IMR-90 (cell line): ENCODE measurements around the gene NANOS3. TPM values are rescaled to one million over a fixed set of nuclear protein-coding genes. Genes with fewer than 3 reads are reported as not detected.
A peak's percentile ranks its signal among the peaks of the same experiment; 100 is the strongest.

ENCODE experiments used
- ATAC-seq: fragments of 200-7000 bp; cut with Tn5 transposase; 2 replicates; pipeline ENCODE4 v1.9.1; 2020; ENCODE audit warnings: low read depth, mild to moderate bottlenecking, moderate library complexity
- BruUV-seq: library from RNA; stranded (reverse); fragments of 400-500 nt; replicated peaks from 2 replicates; lab custom pipeline; 2021; lab: Mats Ljungman, UMichigan
- CTCF ChIA-PET: fragments of 300-600 bp; formaldehyde crosslinking; extraction: SDS; loops from one replicate; lab custom pipeline; 2021; ENCODE audit warnings: antibody characterized with exemption; lab: Yijun Ruan, JAX
- POLR2A ChIA-PET: fragments of 300-600 bp; sonication (Branson Sonifier 250); formaldehyde crosslinking; loops from one replicate; lab custom pipeline; 2022; ENCODE audit warnings: antibody characterized with exemption; ENCODE audit not compliant: unreplicated experiment; lab: Charles Lee
- DNase-seq: peaks from one replicate; pipeline ENCODE4 v3.0.0; 2013
- H2AFZ ChIP-seq: replicated peaks from 2 replicates; pipeline ENCODE3; 2013; ENCODE audit warnings: low read length, mild to moderate bottlenecking; ENCODE audit not compliant: poor library complexity
- H2AK5ac ChIP-seq: 2 replicates; pipeline ENCODE4 v1.6.1; 2013; ENCODE audit warnings: low read depth, low read length, inconsistent platforms
- H2AK9ac ChIP-seq: replicated peaks from 2 replicates; pipeline ENCODE3; 2013; ENCODE audit warnings: mild to moderate bottlenecking, low read depth, low read length, moderate library complexity; ENCODE audit not compliant: poor library complexity
- H2BK120ac ChIP-seq: 2 replicates; pipeline ENCODE4 v1.6.1; 2013; ENCODE audit warnings: low read depth, low read length, inconsistent platforms
- H2BK15ac ChIP-seq: 3 replicates; pipeline ENCODE4 v1.6.1; 2013; ENCODE audit warnings: low read depth, low read length, inconsistent platforms
- H2BK20ac ChIP-seq: 2 replicates; pipeline ENCODE4 v1.6.1; 2013; ENCODE audit warnings: low read depth, mild to moderate bottlenecking, inconsistent platforms, low read length, moderate library complexity
- H2BK5ac ChIP-seq: 2 replicates; pipeline ENCODE4 v1.6.1; 2013; ENCODE audit warnings: mild to moderate bottlenecking, low read depth, low read length, inconsistent platforms; ENCODE audit not compliant: poor library complexity, severe bottlenecking
- H3K14ac ChIP-seq: replicated peaks from 2 replicates; pipeline ENCODE4 v1.6.1; 2013; ENCODE audit warnings: low read depth, low read length, inconsistent platforms
- H3K18ac ChIP-seq: 2 replicates; pipeline ENCODE4 v1.6.1; 2013; ENCODE audit warnings: low read depth, low read length, control low read depth
- H3K23ac ChIP-seq: 2 replicates; pipeline ENCODE4 v1.6.1; 2013; ENCODE audit warnings: low read depth, low read length, inconsistent platforms
- H3K27ac ChIP-seq: 2 replicates; pipeline ENCODE4 v1.5.1; 2013; ENCODE audit warnings: mild to moderate bottlenecking, control low read depth, low read length; ENCODE audit not compliant: insufficient read depth
- H3K27me3 ChIP-seq: 2 replicates; pipeline ENCODE4 v1.6.1; 2013; ENCODE audit warnings: low read length; ENCODE audit not compliant: control insufficient read depth, insufficient read depth
- H3K36me3 ChIP-seq: 2 replicates; pipeline ENCODE4 v1.6.1; 2013; ENCODE audit warnings: low read length, mixed read lengths; ENCODE audit not compliant: control insufficient read depth, insufficient read depth
- H3K4ac ChIP-seq: 2 replicates; pipeline ENCODE4 v1.6.1; 2013; ENCODE audit warnings: low read depth, low read length, inconsistent platforms
- H3K4me1 ChIP-seq: 2 replicates; pipeline ENCODE4 v1.6.1; 2013; ENCODE audit warnings: low read length, mixed read lengths; ENCODE audit not compliant: control insufficient read depth, insufficient read depth
- H3K4me2 ChIP-seq: 2 replicates; pipeline ENCODE4 v1.6.1; 2013; ENCODE audit warnings: low read depth, mild to moderate bottlenecking, control low read depth, low read length, moderate library complexity
- H3K4me3 ChIP-seq: 2 replicates; pipeline ENCODE4 v1.5.1; 2013; ENCODE audit warnings: low read depth, mild to moderate bottlenecking, control low read depth, low read length, moderate library complexity; ENCODE audit not compliant: insufficient read depth
- H3K56ac ChIP-seq: 2 replicates; pipeline ENCODE4 v1.6.1; 2013; ENCODE audit warnings: low read length, inconsistent platforms; ENCODE audit not compliant: insufficient read depth; ENCODE audit errors: extremely low read depth
- H3K79me1 ChIP-seq, 2 experiments: 2 replicates each; pipeline ENCODE4 v1.6.1; 2013; ENCODE audit warnings: low read length in 2 of 2, inconsistent platforms in 1 of 2, low read depth in 1 of 2
- H3K9ac ChIP-seq: 2 replicates; pipeline ENCODE4 v1.6.1; 2013; ENCODE audit warnings: low read depth, low read length, control low read depth
- H3K9me1 ChIP-seq: 2 replicates; pipeline ENCODE4 v1.6.1; 2013; ENCODE audit warnings: low read length, inconsistent platforms; ENCODE audit not compliant: insufficient read depth
- H3K9me3 ChIP-seq: 2 replicates; pipeline ENCODE4 v1.6.1; 2013; ENCODE audit warnings: low read length; ENCODE audit not compliant: control insufficient read depth, insufficient read depth
- H4K20me1 ChIP-seq: 2 replicates; pipeline ENCODE4 v1.6.1; 2013; ENCODE audit warnings: low read length, inconsistent platforms; ENCODE audit not compliant: insufficient read depth
- H4K5ac ChIP-seq: 2 replicates; pipeline ENCODE4 v1.6.1; 2013; ENCODE audit warnings: mild to moderate bottlenecking, low read depth, low read length, control low read depth
- H4K8ac ChIP-seq, 2 experiments: 2 replicates each; pipeline ENCODE4 v1.6.1; 2013; ENCODE audit warnings: low read depth in 2 of 2, low read length in 2 of 2, control low read depth in 1 of 2, inconsistent platforms in 1 of 2
- H4K91ac ChIP-seq: 2 replicates; pipeline ENCODE4 v1.6.1; 2013; ENCODE audit warnings: low read depth, low read length, inconsistent platforms; ENCODE audit not compliant: insufficient read depth
- BHLHE40 ChIP-seq: fragments of 150-350 bp; IDR thresholded peaks from 2 replicates; pipeline ENCODE4 v1.6.1; 2016; ENCODE audit warnings: mild to moderate bottlenecking, low read depth, low read length
- CEBPB ChIP-seq: IDR thresholded peaks from 2 replicates; pipeline ENCODE4 v1.6.1; 2012; ENCODE audit warnings: low read depth, low read length, improper control_type of control experiment
- CHD1 ChIP-seq: IDR thresholded peaks from 2 replicates; pipeline ENCODE4 v1.6.1; 2012; ENCODE audit warnings: low read depth, low read length, improper control_type of control experiment
- CTCF ChIP-seq: conservative IDR thresholded peaks from 2 replicates; pipeline ENCODE4 v1.5.1; 2012; ENCODE audit warnings: mild to moderate bottlenecking, low read depth, low read length, improper control_type of control experiment
- ELK1 ChIP-seq: fragments of 150-350 bp; IDR thresholded peaks from 2 replicates; pipeline ENCODE4 v1.6.1; 2016; ENCODE audit warnings: low read depth, mild to moderate bottlenecking, low read length, moderate library complexity, borderline replicate concordance
- FOS ChIP-seq: fragments of 150-350 bp; IDR thresholded peaks from 2 replicates; pipeline ENCODE4 v1.6.1; 2016; ENCODE audit warnings: low read depth, low read length
- MAFK ChIP-seq: IDR thresholded peaks from 2 replicates; pipeline ENCODE4 v1.6.1; 2012; ENCODE audit warnings: low read depth, low read length, improper control_type of control experiment
- MAZ ChIP-seq: IDR thresholded peaks from 2 replicates; pipeline ENCODE4 v1.6.1; 2012; ENCODE audit warnings: low read depth, mild to moderate bottlenecking, low read length, improper control_type of control experiment, moderate library complexity, borderline replicate concordance
- MXI1 ChIP-seq: IDR thresholded peaks from 2 replicates; pipeline ENCODE4 v1.6.1; 2012; ENCODE audit warnings: low read depth, mild to moderate bottlenecking, low read length, moderate library complexity, borderline replicate concordance
- NFE2L2 ChIP-seq: fragments of 150-350 bp; IDR thresholded peaks from 2 replicates; pipeline ENCODE4 v1.6.1; 2016; ENCODE audit warnings: low read depth, mild to moderate bottlenecking, low read length
- POLR2A ChIP-seq: IDR thresholded peaks from 2 replicates; pipeline ENCODE4 v1.6.1; 2012; ENCODE audit warnings: mild to moderate bottlenecking, low read depth, low read length
- RAD21 ChIP-seq: IDR thresholded peaks from 2 replicates; pipeline ENCODE4 v1.6.1; 2012; ENCODE audit warnings: low read length, improper control_type of control experiment
- RCOR1 ChIP-seq: IDR thresholded peaks from 2 replicates; pipeline ENCODE4 v1.6.1; 2012; ENCODE audit warnings: mild to moderate bottlenecking, low read length, improper control_type of control experiment; ENCODE audit not compliant: insufficient replicate concordance
- RFX5 ChIP-seq: IDR thresholded peaks from 2 replicates; pipeline ENCODE4 v1.8.0; 2012; ENCODE audit warnings: low read depth, mild to moderate bottlenecking, low read length, moderate library complexity
- SMC3 ChIP-seq: fragments of 150-350 bp; IDR thresholded peaks from 2 replicates; pipeline ENCODE4 v1.6.1; 2016; ENCODE audit warnings: low read depth, mild to moderate bottlenecking, antibody characterized with exemption, low read length, moderate library complexity
- USF2 ChIP-seq: fragments of 150-350 bp; IDR thresholded peaks from 2 replicates; pipeline ENCODE4 v1.6.1; 2017; ENCODE audit warnings: mild to moderate bottlenecking, antibody characterized with exemption, low read length, low read depth
- WGBS, 2 experiments: methylation state at CpG; one replicate each; pipeline versions ENCODE4 v1.1.5 to v1.1.7; 2013; ENCODE audit warnings: missing lambda C conversion rate in 2 of 2; ENCODE audit not compliant: insufficient read length in 1 of 2; ENCODE audit errors: extremely low coverage in 2 of 2; 5-methylcytosine and 5-hydroxymethylcytosine counted together
- dilution Hi-C: fragments of 300-500 bp; cut with HindIII; formaldehyde crosslinking; loops from one replicate; pipeline ENCODE4 v1.14.3; 2018; ENCODE audit warnings: low sequenced_read_pairs; ENCODE audit not compliant: unreplicated experiment
- in situ Hi-C: fragments of 300-500 bp; cut with MboI; formaldehyde crosslinking; loops from 3 replicates; pipeline ENCODE4 v1.14.3; 2019; ENCODE audit warnings: low sequenced_read_pairs, inconsistent platforms, mixed read lengths
- intact Hi-C: fragments of 100-400 bp; cut with micrococcal nuclease; formaldehyde crosslinking; loops from 2 replicates; pipeline ENCODE4 v1.10.0; 2022
- polyA plus RNA-seq, 3 experiments: library from polyadenylated mRNA; depleted of rRNA; stranded (reverse); fragments of >200 nt; gene quantifications; 2 replicates each; pipeline ENCODE4 v1.2.3, GENCODE V29; 2012; ENCODE audit warnings: low replicate concordance in 1 of 3
- total RNA-seq: library from RNA; depleted of rRNA; stranded (reverse); fragments of >200 nt; gene quantifications from 2 replicates; pipeline ENCODE4 v1.2.3, GENCODE V29; 2012

Gene NANOS3
- total and polyA plus RNA-seq, 2 of the 4 experiments (the other 2 are of a cell fraction): 0.63 TPM; not detected in 1

- peak overlapping the region; percentile 97 for H2BK20ac ChIP-seq
- no TSS peak for BruUV-seq
- 30% methylated on average over 8 of the region's 11 CpGs; no CpG with 5 or more reads in 1 of the 2 experiments for WGBS, 2 experiments
- peak overlapping the region; percentile 74 to 92 for H4K8ac ChIP-seq
- peak overlapping the region; percentile 94 for H4K91ac ChIP-seq
- no peaks in the 10 kb centered on the region for H3K9me3 ChIP-seq
- peak overlapping the region; percentile 73 for H3K9ac ChIP-seq
- dilution Hi-C loops: no loop called here
- peaks cover 9 to 42% of the 10 kb centered on the region in 2 experiments; a peak in 3 of 4 replicates for H3K79me1 ChIP-seq
- ATAC-seq (no peak), DNase-seq (no peak)
- peak overlapping the region; percentile 90 for H3K4me2 ChIP-seq
- H3K27me3 ChIP-seq: no peaks in the 10 kb centered on the region
- H2AK9ac ChIP-seq: peak overlapping the region; percentile 98
- peaks cover 5% of the 10 kb centered on the region for H3K9me1 ChIP-seq
- peak overlapping the region; percentile 86 for H3K18ac ChIP-seq
- H2BK120ac ChIP-seq: peak overlapping the region; percentile 99
- H2BK5ac ChIP-seq: peak overlapping the region; percentile 90
- H2AFZ ChIP-seq: peak overlapping the region; percentile 92
- H3K4ac ChIP-seq: peak overlapping the region; percentile 96
- no peak for TF ChIP-seq RAD21
- TF ChIP-seq MXI1: no peak
- no peak for TF ChIP-seq USF2
- TF ChIP-seq NFE2L2: no peak
- TF ChIP-seq FOS: no peak
- no peak for TF ChIP-seq CHD1
- TF ChIP-seq CTCF: no peak
- no peak for TF ChIP-seq POLR2A
- TF ChIP-seq MAZ: no peak
- TF ChIP-seq SMC3: no peak
- no peak for TF ChIP-seq RCOR1
- no peak for TF ChIP-seq CEBPB
- no peak for TF ChIP-seq RFX5
- no peak for TF ChIP-seq MAFK
- no peak for TF ChIP-seq BHLHE40
- TF ChIP-seq ELK1: no peak
- no peaks in the 10 kb centered on the region for H3K36me3 ChIP-seq
- H2AK5ac ChIP-seq: peak overlapping the region; percentile 84
- H3K56ac ChIP-seq: peak overlapping the region; percentile 94
- in situ Hi-C loops: loop anchor here (5.0 to 25.0 kb wide), 3 partner anchors 79 to 574 kb away; no protein-coding TSS in a partner anchor
- H4K5ac ChIP-seq: peak overlapping the region; percentile 73
- H3K23ac ChIP-seq: peak overlapping the region; percentile 92
- no peak overlapping the region for H3K4me3 ChIP-seq
- H4K20me1 ChIP-seq: no peaks in the 10 kb centered on the region
- ChIA-PET CTCF (interaction anchor here (1.0 to 2.5 kb wide), 5 partner anchors 10 to 77 kb away, joined by 3 to 13 read pairs (median 7); no protein-coding TSS in a partner anchor), POLR2A (interaction anchor here (1.0 kb wide), 1 partner anchor 20 kb away, joined by 3 read pairs; no protein-coding TSS in a partner anchor)
- H3K4me1 ChIP-seq: peaks cover 13% of the 10 kb centered on the region
- H3K27ac ChIP-seq: peak overlapping the region; percentile 95
- peak overlapping the region; percentile 93; the same call in 2 of the 3 replicates for H2BK15ac ChIP-seq
- intact Hi-C loops: loop anchor here (5.0 kb wide), 1 partner anchor 129 kb away; no protein-coding TSS in a partner anchor
- H3K14ac ChIP-seq: peak overlapping the region; percentile 97
These were observed 15.6 kb upstream of the NANOS3 start for GRCh38 chr19:13861392-13861713.
